KOPT-K1 (cell line): ENCODE measurements around the gene RPH3AL.

Source experiments
- H3K27ac ChIP-seq: fragments of 200-600 bp; sonication (generic); 2 replicates; pipeline ENCODE4 v1.5.1; 2016; ENCODE audit warnings: antibody characterized with exemption, mild to moderate bottlenecking, low read depth, low read length; ENCODE audit not compliant: poor library complexity, severe bottlenecking
- H3K36me3 ChIP-seq: fragments of 200-600 bp; sonication (generic); 2 replicates; pipeline ENCODE4 v1.5.1; 2017; ENCODE audit warnings: antibody characterized with exemption, mild to moderate bottlenecking, low read length, moderate library complexity; ENCODE audit not compliant: insufficient read depth
- H3K9me3 ChIP-seq: fragments of 200-600 bp; sonication (generic); 2 replicates; pipeline ENCODE4 v1.5.1; 2017; ENCODE audit warnings: antibody characterized with exemption, low read length, mild to moderate bottlenecking; ENCODE audit not compliant: insufficient read depth, poor library complexity, severe bottlenecking

The RPH3AL gene

DNA sequence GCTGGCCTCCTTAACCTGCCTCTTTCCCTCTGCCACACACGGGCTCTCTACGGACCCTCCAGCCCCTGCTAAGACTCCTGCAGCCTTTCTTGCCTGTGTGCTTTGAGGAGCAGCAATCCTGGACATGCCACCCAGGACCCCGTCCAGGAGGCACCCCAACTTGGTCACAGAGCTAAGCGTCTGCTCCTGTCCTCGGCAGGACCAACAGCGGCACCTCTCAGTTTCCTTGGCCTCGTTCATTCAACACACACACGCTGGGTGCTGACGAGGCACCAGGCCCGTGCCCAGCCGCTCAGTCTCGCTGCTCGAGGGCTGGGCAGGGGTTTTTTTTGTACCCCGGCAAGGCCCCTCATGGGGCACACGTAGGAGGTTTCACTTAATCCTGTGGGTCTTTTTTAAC, 15.2 kb downstream of the RPH3AL start:
- H3K36me3 ChIP-seq: no peaks in the 10 kb centered on the region
- H3K9me3 ChIP-seq: no peaks in the 10 kb centered on the region
- H3K27ac ChIP-seq: no peak overlapping the region

DNA sequence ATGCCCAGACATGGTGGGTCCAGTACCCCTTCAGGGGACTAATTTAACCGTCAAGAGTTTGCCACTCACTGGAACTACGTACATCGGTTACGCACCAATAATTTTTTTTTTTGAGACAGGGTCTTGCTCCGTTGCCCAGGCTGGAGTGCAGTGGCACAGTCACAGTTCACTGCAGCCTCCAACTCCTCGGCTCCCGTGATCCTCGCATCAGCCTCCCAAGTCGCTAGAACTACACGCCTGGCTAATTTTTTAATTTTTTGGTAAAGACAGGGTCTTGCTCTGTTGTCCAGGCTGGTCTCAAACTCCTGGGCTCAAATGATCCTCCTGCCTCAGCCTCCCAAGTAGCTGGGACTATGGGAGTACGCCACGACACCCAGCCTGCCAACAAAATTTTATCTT, 15.6 kb downstream of the RPH3AL start:
- H3K27ac ChIP-seq: no peak overlapping the region
- no peaks in the 10 kb centered on the region for H3K9me3 ChIP-seq
- H3K36me3 ChIP-seq: no peaks in the 10 kb centered on the region

DNA sequence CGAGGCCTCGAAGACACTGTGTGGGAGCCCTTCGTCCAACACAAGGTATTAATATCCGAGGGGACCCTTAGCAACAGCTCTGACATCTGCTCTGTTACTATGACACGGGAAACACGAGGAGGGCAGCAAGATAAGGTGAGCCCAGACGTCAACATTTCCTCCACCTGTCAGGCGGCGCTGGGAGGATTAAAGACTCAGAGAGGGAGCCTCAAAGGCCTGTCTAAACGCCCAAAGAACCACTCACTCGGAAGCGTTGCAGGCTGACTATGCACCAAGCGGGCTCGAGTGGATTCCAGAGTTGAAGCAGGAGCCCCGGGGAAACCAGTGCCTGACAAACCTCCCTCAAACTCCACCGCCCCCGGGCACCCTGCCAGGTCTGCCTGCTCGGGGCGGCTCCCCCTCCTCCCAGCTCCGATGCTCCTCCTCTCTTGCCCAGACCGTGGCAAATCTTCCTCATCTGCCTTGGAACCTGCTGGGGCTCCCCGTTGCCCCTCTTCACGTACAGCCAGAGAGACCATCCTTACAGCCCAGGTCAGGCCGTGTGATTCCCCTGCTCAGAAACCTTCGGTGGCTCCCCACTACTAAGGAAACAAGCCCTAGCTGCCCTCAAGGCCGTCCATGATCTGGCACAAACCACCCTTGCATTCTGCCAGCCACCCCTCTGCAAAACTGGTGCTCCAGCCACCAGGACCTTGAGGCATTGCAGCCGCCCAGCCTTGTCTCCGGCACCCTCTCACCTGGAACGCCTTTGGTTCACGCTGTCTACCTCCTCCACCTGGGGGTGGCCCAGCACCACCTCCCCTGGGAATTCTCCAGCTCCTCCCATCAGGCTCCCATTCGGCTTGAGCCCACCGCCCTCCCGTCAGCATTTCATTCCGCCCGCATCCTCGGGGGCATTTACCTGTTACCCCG, 16.2 kb downstream of the RPH3AL start:
- Histone ChIP-seq H3K36me3 (no peaks in the 10 kb centered on the region), H3K27ac (no peak overlapping the region), H3K9me3 (no peaks in the 10 kb centered on the region)

DNA sequence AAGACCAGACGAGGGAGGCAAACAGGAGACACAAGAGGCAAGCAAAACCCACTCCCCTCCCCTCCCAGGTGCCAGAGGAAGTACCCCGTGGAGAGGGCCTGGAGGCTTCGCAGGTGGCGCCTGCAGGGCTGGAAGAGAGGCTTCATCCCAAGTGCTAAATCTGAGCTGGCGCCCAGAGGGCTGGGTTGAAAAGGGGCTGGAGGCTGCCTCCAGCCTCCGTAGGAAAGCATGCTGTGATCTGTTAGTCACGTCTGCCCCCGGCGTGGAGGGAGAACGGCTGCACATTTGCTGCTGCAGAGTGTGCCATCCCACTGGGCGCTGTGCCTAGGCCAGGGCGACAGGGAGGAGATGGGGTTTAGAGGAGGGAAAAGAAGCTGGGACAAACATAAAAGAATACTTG, 16.9 kb downstream of the RPH3AL start:
- no peak overlapping the region for H3K27ac ChIP-seq

DNA sequence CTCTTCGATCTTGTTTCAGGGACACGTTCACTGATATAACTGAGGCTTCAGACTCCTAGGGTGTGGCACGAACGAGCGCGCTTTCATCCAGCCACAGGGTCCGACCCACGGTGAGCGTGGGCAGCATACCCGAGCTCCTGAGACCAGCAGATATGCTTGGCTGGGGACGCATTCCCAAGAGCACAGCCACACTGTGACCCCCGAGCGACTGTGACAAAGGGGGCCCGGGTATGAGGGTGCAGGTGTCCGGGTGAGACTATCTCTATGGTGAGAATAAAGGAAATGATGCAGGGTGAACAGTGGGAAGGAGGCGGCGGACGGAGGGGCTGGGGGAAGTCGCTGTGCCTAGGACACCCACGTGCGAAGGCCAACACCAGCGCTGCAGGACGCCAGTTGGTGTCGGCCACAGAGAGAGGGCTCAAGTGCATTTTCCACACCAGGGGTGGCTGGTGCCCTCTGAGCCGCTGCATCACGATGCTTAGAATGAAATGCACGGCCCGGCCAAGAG, 17.6 kb downstream of the RPH3AL start:
- Histone ChIP-seq H3K9me3 (no peaks in the 10 kb centered on the region), H3K36me3 (no peaks in the 10 kb centered on the region), H3K27ac (no peak overlapping the region)

More for the DNA sequence above, 16.9 kb downstream of the RPH3AL start:
- H3K9me3 ChIP-seq: no peaks in the 10 kb centered on the region
- no peaks in the 10 kb centered on the region for H3K36me3 ChIP-seq

DNA sequence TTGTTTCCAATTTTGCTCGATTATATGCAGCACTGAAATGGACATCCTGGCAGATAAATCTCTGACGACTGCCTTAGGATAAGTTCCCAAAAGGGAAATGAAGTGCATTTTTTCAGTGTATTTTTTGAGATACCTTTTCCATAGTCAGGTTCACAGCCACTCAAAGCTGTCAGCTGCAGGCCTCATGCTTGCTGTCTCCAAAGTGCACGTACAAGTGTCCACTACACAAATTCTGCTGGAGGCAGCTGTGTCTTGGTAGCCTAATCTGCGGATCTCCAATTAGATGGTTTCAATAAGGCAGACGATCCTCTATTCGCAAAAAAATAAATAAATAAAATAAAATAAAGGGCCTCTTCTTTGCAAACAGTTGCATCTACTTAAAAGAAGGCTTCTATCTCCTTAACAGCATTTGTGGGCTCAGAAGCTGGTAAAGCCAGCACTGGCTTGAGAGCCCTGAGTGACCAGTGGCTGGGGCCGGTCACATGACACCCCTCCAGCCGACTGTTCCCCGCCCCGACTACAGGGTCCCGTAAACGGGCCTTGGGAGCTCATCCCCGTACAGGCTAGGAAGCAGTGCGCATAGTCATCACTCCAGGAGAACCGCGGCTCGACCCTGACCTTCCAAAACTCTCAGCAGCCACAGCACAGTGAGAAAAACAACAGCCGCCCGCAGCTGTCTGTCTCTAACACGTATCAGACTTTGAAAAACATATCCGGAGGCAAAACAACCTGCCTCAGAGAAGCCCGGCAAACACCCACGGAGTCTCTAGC, 18.8 kb downstream of the RPH3AL start:
- Histone ChIP-seq H3K27ac (no peak overlapping the region), H3K36me3 (no peaks in the 10 kb centered on the region), H3K9me3 (no peaks in the 10 kb centered on the region)

DNA sequence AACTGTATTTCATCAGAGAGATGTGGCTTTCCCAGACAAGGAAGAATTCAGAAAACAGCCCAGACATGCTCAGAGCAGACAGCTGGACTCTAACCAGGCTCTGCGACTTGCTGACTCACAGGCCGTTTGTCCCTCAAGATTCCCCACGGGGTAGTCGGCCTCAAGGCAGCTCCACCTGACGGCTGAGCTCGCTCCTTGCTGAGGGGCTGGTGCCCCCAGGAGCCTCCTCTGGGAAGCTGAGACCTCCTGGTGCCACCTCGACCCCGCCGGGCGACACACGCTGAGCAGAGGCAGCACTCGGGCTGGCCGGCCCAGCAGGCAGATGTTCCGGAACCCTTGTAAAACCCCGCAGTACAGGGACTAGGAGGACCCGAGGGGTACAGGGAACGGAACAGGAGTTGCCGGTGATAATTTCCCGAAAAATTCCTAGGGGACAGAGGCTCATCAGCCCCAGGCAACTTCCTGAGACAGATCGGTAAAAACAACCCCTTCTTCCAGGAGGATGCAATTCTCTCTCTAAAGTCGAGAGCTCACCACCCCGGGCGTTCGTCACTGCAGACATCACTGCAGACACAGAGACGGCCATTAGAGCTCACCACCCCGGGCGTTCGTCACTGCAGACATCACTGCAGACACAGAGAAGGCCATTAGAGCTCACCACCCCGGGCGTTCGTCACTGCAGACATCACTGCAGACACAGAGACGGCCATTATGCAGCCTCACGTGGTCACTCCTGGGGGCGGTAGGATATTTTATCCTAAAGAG, 19.9 kb downstream of the RPH3AL start:
- Histone ChIP-seq H3K9me3 (no peaks in the 10 kb centered on the region), H3K27ac (no peak overlapping the region), H3K36me3 (no peaks in the 10 kb centered on the region)

DNA sequence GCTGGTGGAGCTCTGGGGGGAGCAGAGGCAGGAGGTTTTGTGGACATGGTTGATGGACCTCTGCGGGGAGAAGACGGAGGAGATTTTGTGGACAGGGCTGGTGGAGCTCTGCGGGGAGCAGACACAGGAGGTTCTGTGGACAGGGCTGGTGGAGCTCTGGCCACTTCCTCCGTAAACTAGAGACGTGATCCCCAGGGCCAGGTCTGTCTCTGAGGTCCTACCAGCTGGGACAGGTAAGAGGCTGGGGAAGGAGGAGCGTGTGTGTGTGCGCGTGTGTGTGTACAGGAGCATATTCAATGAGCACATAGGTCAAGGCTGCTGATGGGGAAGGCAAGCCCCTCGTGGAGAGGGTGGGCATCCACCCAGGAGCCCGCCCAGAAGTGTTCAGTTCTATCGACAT, 20.6 kb downstream of the RPH3AL start:
- Histone ChIP-seq H3K27ac (no peak overlapping the region), H3K36me3 (no peaks in the 10 kb centered on the region), H3K9me3 (no peaks in the 10 kb centered on the region)

DNA sequence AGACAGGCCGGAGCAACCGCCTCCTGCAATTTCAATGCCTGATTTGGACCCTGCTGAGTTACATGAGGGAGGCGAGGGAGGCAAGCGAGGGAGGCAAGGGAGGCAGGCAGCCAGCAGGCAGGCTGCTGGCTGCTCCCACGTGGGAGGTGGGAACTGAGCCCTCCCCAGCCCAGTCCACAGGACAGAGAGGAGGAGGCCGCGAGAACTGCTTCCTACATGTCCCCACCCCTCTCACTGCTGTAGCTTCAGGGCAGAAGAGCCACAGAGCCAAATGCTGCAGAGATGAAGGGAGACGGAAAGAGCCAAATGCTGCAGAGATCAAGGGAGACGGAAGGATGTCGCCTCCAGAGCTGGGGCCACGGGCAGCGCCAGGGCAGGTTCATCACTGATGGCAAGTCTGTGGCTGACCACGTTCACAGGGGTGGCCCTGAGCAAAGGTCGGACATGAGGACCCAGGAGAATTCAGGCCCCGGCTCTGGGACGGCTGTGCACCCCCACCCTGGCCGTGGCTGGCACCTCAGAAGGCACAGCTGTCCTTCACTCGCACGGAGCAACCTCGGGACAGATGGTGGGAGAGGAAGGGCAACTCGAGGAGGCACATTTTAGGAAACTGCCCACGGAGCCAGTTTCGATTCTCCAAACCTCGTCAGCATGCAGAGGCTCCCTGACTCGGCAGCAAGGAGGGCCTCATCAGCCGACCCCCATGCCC, 21.5 kb downstream of the RPH3AL start:
- Histone ChIP-seq H3K27ac (no peak overlapping the region), H3K9me3 (no peaks in the 10 kb centered on the region), H3K36me3 (no peaks in the 10 kb centered on the region)

DNA sequence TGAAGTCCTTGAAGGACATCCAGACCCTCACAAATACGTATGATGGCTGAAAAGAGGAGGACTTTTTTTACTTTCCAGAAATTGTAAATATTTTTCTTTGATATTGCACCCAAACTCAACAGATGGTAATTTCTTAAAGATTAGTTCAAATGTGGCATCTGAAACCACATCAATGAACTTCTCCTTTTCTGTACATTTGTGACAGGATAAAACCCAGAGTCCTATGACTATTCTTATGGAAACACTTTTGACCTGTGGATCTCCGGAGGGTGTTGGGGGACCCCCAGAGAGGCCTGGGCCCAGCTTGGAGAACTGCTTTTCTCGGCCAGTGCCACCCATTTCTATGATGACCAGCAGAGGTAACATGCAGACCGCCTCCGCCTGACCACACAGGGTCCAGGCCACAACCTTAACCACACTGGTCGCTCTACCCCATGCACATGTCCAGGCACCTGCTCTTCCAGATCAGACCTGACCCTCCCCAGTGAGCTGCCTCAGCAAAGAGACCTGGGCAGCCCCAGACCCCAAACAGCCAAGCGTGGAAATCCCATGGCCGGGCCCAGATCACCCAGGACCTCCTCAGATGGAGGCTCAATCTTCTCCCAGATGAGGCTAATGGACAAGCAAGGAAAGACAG, 22.7 kb downstream of the RPH3AL start:
- H3K9me3 ChIP-seq: no peaks in the 10 kb centered on the region
- no peaks in the 10 kb centered on the region for H3K36me3 ChIP-seq
- no peak overlapping the region for H3K27ac ChIP-seq

DNA sequence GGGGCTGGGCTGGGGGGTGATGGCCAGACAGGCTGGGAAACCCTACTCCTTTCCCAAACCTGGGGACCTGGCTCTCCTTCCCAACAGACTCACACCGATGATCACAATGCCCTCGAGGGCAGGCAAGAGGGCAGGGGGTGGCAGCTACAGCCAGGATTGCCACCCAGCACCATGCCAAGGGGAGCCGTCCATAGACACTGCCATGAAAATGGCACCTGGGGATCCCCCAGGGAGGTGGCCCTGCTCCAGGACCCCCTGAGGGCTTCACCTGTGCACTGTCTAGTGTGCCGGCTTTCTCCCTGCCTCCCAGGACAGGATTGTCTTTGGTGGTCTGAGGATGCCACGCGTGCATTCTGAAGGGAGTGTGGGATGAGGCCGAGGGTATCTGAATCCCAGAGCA, 24.6 kb downstream of the RPH3AL start:
- Histone ChIP-seq H3K36me3 (no peaks in the 10 kb centered on the region), H3K9me3 (no peaks in the 10 kb centered on the region), H3K27ac (no peak overlapping the region)

DNA sequence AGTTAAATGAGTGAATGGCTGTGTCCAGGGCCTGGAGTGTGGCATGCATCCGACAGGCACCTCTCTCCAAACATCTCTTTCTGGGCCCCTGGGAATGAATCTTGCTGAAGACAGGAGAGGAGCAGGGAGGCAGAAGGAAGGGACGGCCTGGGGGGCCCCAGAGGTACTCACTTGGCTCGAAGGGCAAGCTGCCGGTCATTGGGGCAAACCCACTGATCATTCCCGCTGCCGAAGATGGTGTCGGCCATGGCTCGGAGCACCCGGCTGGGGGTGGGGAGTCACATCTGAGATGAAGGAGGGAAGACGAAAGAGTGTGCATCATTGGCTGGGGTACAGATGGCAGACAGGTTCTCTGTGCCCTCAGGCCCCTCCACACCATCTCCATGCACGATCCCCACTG, 25.3 kb downstream of the RPH3AL start:
- Histone ChIP-seq H3K36me3 (no peaks in the 10 kb centered on the region), H3K9me3 (no peaks in the 10 kb centered on the region), H3K27ac (no peak overlapping the region)

DNA sequence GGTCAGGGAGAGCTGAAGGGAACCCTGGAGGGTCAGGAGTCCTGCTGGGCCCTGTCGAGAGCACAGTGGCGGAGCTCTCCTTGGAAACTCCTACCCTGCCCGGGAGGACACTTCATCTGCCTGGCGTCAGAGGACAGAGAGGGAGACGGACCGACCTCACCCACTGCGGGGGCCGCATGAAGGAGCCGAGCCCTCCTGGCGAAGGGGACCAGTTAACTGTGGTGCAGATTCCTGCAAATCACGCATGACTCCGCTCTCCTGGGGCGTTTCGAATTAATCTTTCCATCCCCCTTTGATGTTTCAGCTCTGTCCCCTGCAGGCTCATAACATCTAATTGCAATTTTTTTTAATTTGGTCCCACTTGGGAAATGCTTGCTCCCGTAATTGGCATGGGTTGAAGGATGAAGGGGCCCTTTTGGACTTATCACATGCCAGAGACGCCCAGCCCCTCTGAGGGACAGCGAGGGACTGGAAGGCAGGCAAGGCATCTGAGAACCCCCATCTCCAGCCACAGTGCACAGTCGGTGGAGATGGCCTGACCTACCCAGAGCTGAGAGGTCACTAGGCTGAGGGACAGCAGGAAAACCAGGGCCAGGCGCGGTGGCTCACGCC, 26.5 kb downstream of the RPH3AL start:
- H3K9me3 ChIP-seq: no peaks in the 10 kb centered on the region
- H3K27ac ChIP-seq: no peak overlapping the region
- H3K36me3 ChIP-seq: no peaks in the 10 kb centered on the region
